DMS79 treated with DMSO at 0.1 percent for 48 hours (cell line): Measurements from ENCODE around the gene PSPN.
"Not testable (repeated sequence)": the region's sequence is repeated elsewhere in the genome, so short reads cannot be mapped to it uniquely, and the experiment has no call there.

Source experiments
- DNase-seq: peaks from one replicate; lab custom pipeline; 2025; lab: John Stamatoyannopoulos, UW

PSPN gene

GRCh38 chr19:6402837-6403608, 27.3 kb upstream of the PSPN start:
- peak; percentile 35 for DNase-seq

- no peak for DNase-seq
These were observed 26.3 kb upstream of the PSPN start for GRCh38 chr19:6402058-6402457.

GRCh38 chr19:6400062-6400944, 24.6 kb upstream of the PSPN start:
- not testable (repeated sequence) for DNase-seq

GRCh38 chr19:6396305-6396704, 20.6 kb upstream of the PSPN start:
- no peak for DNase-seq

- DNase-seq, result no peak
These were observed 19.1 kb upstream of the PSPN start for GRCh38 chr19:6394831-6395230.

- DNase-seq, result no peak
These were observed 18.3 kb upstream of the PSPN start for GRCh38 chr19:6393983-6394412.

- peak; percentile 93 for DNase-seq
These were observed 17.6 kb upstream of the PSPN start, which contains the start of gene GTF2F1 for GRCh38 chr19:6393074-6393982. TSS of gene GTF2F1 (minus strand) at chr19:6393164. CDS start at chr19:6392995, 169 bp downstream.

- no peak for DNase-seq
These were observed 16.7 kb upstream of the PSPN start for GRCh38 chr19:6392221-6393073.

- DNase-seq, result no peak
These were observed 11.6 kb upstream of the PSPN start for GRCh38 chr19:6387372-6387771.

- no peak for DNase-seq
These were observed 8.6 kb upstream of the PSPN start for GRCh38 chr19:6384381-6384780.

GRCh38 chr19:6383188-6383587, 7.5 kb upstream of the PSPN start:
- DNase-seq, result no peak

GRCh38 chr19:6381030-6381750, 5.5 kb upstream of the PSPN start:
- DNase-seq, result no peak

- no peak for DNase-seq
These were observed 4.0 kb upstream of the PSPN start for GRCh38 chr19:6379744-6380143.

GRCh38 chr19:6378486-6378885, 2.8 kb upstream of the PSPN start:
- no peak for DNase-seq

- no peak for DNase-seq
These were observed 2.3 kb upstream of the PSPN start for GRCh38 chr19:6378041-6378440.

- no peak for DNase-seq
These were observed 918 bp upstream of the PSPN start for GRCh38 chr19:6376512-6377190.

- no peak for DNase-seq
These were observed 872 bp downstream of the PSPN start for GRCh38 chr19:6374711-6375410.

GRCh38 chr19:6374161-6374709, 1.5 kb downstream of the PSPN start:
- no peak for DNase-seq

- no peak for DNase-seq
These were observed 2.0 kb downstream of the PSPN start for GRCh38 chr19:6373813-6374108.
